Panc1 (cell line): Measurements from ENCODE around the gene NEB. TPM values are rescaled to one million over a fixed set of nuclear protein-coding genes. Genes with fewer than 3 reads are reported as not detected.

Experiments
- ATAC-seq: fragments of 200-7000 bp; cut with Tn5 transposase; 2 replicates; pipeline ENCODE4 v1.9.1; 2020; ENCODE audit warnings: mild to moderate bottlenecking, moderate library complexity
- BruUV-seq: library from RNA; stranded (reverse); fragments of 400-500 nt; replicated peaks from 2 replicates; lab custom pipeline; 2021; lab: Mats Ljungman, UMichigan
- CTCF ChIA-PET: fragments of 300-600 bp; sonication (Branson Sonifier 250); formaldehyde crosslinking; loops from one replicate; lab custom pipeline; 2022; ENCODE audit warnings: antibody characterized with exemption; lab: Charles Lee
- POLR2A ChIA-PET: fragments of 300-600 bp; sonication (Branson Sonifier 250); formaldehyde crosslinking; loops from one replicate; lab custom pipeline; 2022; ENCODE audit warnings: antibody characterized with exemption; lab: Charles Lee
- DNase-seq: peaks from one replicate; pipeline ENCODE4 v3.0.0-alpha.2; 2010; ENCODE audit warnings: low read depth, low spot score
- H3K27ac ChIP-seq: 2 replicates; pipeline ENCODE4 v1.5.1; 2011; ENCODE audit warnings: mild to moderate bottlenecking, low read length, inconsistent platforms
- H3K27me3 ChIP-seq: fragments of 200-500 bp; sonication (Bioruptor generic); 2 replicates; pipeline ENCODE4 v1.6.0; 2014; ENCODE audit warnings: low read length, inconsistent platforms; ENCODE audit not compliant: control insufficient read depth, insufficient read depth
- H3K36me3 ChIP-seq: fragments of 200-500 bp; sonication (Bioruptor generic); 2 replicates; pipeline ENCODE4 v1.5.1; 2014; ENCODE audit warnings: inconsistent platforms, mild to moderate bottlenecking, low read length, moderate library complexity; ENCODE audit not compliant: control insufficient read depth, insufficient read depth
- H3K4me1 ChIP-seq: 2 replicates; pipeline ENCODE4 v1.5.1; 2011; ENCODE audit warnings: inconsistent platforms, mild to moderate bottlenecking, low read length, moderate library complexity; ENCODE audit not compliant: control insufficient read depth, insufficient read depth
- H3K4me3 ChIP-seq, 2 experiments: 2 replicates each; pipeline ENCODE4 v1.5.1; 2011 to 2012; ENCODE audit warnings: low read depth in 2 of 2, low read length in 2 of 2, mild to moderate bottlenecking in 2 of 2, inconsistent platforms in 1 of 2, moderate library complexity in 1 of 2
- H3K9me3 ChIP-seq: fragments of 200-500 bp; sonication (Bioruptor generic); 2 replicates; pipeline ENCODE4 v1.5.1; 2014; ENCODE audit warnings: low read depth, mild to moderate bottlenecking, inconsistent platforms, low read length, moderate library complexity; ENCODE audit not compliant: control insufficient read depth, insufficient read depth
- CTCF ChIP-seq: fragments of 450-650 bp; IDR thresholded peaks from 2 replicates; pipeline ENCODE4 v1.5.1; 2017; ENCODE audit warnings: mild to moderate bottlenecking
- POLR2AphosphoS5 ChIP-seq: IDR thresholded peaks from 2 replicates; pipeline ENCODE4 v1.6.1; 2012; ENCODE audit warnings: mild to moderate bottlenecking, low read depth, low read length, moderate library complexity
- SIN3A ChIP-seq: IDR thresholded peaks from 2 replicates; pipeline ENCODE4 v1.6.1; 2012; ENCODE audit warnings: low read depth, mild to moderate bottlenecking, low read length, moderate library complexity, borderline replicate concordance; ENCODE audit not compliant: insufficient read depth
- TCF7L2 ChIP-seq: IDR thresholded peaks from 2 replicates; pipeline ENCODE4 v1.6.1; 2011; ENCODE audit warnings: mild to moderate bottlenecking, low read depth, low read length, inconsistent platforms
- in situ Hi-C: cut with HindIII; loops from 2 replicates; pipeline ENCODE4 v1.10.0; 2016; ENCODE audit warnings: low sequenced_read_pairs, low pct_unique_long_range_greater_than_20kb
- intact Hi-C: fragments of 100-400 bp; cut with micrococcal nuclease; formaldehyde crosslinking; loops from one replicate; pipeline ENCODE4 v1.10.0; 2022; ENCODE audit not compliant: unreplicated experiment
- total RNA-seq: library from RNA; stranded (reverse); gene quantifications from one replicate; pipeline ENCODE4 v1.2.1, GENCODE V29; 2021; ENCODE audit not compliant: unreplicated experiment
- TF ChIP-seq, protein P1 (sequence below), 2 experiments: IDR thresholded peaks; 2 replicates each; pipeline ENCODE4 v1.6.1; 2011 to 2012; ENCODE audit warnings: low read depth in 2 of 2, control low read depth in 1 of 2, low read length in 1 of 2, mild to moderate bottlenecking in 1 of 2, moderate library complexity in 1 of 2; ENCODE audit not compliant: insufficient read depth in 1 of 2

Gene NEB
- total RNA-seq, 1 experiment from 2014 or later, result 0.10 TPM

DNA sequence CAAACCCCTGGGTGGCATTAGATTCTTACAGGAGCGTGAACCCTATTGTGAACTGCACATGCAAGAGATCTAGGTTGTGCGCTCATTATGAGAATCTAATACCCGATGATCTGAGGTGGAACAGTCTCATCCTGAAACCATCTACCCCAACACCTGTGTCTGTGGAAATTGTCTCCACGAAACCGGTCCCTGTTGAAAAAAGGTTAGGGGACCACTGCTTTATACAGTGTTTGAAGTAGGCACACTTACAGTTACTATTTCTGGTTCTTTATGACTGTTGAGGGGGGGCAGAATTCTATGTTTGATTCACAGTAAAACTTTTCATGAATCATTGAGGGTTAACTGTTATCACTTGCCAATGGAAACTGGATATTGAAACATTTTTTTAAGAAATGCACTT lies 252.5 kb downstream of the NEB start:
- BruUV-seq, result no TSS peak
- Histone ChIP-seq H3K27ac (no peak overlapping the region), H3K4me3 (no peak overlapping the region), H3K36me3 (peaks cover 19% of the 10 kb centered on the region), H3K27me3 (no peaks in the 10 kb centered on the region), H3K4me1 (no peaks in the 10 kb centered on the region), H3K9me3 (no peaks in the 10 kb centered on the region)
- intact Hi-C loops (no loop called here), in situ Hi-C loops (no loop called here)
- ChIA-PET POLR2A (no interaction called here), CTCF (no interaction called here)
- DNase-seq (no peak), ATAC-seq (no peak)
- TF ChIP-seq POLR2AphosphoS5 (no peak), SIN3A (no peak), TCF7L2 (no peak), CTCF (no peak)
- TF ChIP-seq, protein P1, sequence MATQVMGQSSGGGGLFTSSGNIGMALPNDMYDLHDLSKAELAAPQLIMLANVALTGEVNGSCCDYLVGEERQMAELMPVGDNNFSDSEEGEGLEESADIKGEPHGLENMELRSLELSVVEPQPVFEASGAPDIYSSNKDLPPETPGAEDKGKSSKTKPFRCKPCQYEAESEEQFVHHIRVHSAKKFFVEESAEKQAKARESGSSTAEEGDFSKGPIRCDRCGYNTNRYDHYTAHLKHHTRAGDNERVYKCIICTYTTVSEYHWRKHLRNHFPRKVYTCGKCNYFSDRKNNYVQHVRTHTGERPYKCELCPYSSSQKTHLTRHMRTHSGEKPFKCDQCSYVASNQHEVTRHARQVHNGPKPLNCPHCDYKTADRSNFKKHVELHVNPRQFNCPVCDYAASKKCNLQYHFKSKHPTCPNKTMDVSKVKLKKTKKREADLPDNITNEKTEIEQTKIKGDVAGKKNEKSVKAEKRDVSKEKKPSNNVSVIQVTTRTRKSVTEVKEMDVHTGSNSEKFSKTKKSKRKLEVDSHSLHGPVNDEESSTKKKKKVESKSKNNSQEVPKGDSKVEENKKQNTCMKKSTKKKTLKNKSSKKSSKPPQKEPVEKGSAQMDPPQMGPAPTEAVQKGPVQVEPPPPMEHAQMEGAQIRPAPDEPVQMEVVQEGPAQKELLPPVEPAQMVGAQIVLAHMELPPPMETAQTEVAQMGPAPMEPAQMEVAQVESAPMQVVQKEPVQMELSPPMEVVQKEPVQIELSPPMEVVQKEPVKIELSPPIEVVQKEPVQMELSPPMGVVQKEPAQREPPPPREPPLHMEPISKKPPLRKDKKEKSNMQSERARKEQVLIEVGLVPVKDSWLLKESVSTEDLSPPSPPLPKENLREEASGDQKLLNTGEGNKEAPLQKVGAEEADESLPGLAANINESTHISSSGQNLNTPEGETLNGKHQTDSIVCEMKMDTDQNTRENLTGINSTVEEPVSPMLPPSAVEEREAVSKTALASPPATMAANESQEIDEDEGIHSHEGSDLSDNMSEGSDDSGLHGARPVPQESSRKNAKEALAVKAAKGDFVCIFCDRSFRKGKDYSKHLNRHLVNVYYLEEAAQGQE (IDR thresholded peaks at IDR 0.05; ENCODE audit: insufficient read depth in 1 of 2, low read depth in 2 of 2, low read length in 1 of 2), result no peak

DNA sequence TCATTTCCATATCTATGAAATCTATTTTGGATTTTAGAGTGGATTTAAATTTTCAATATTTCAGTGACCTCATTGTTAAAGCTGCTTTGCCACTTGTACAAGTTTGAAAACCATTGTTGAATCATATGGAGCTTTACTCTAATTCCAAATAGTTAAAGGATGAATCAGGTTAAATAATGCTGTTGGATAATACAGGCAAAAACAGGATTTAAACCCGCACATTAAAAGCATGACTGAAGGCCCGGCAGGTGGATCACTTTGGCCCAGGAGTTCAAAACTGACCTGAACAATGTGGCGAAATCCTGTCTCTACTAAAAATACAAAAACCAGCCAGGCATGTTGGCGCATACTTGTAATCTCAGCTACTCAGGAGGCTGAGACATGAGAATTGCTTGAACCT lies 256.3 kb downstream of the NEB start:
- Histone ChIP-seq H3K36me3 (peaks cover 42% of the 10 kb centered on the region), H3K27me3 (no peaks in the 10 kb centered on the region), H3K9me3 (no peaks in the 10 kb centered on the region), H3K27ac (no peak overlapping the region), H3K4me3 (no peak overlapping the region), H3K4me1 (no peaks in the 10 kb centered on the region)
- ChIA-PET CTCF (no interaction called here), POLR2A (no interaction called here)
- in situ Hi-C loops, result no loop called here
- TF ChIP-seq TCF7L2 (no peak), POLR2AphosphoS5 (no peak), CTCF (no peak), SIN3A (no peak)
- TF ChIP-seq, protein P1 (IDR thresholded peaks at IDR 0.05; ENCODE audit: insufficient read depth in 1 of 2, low read depth in 2 of 2, low read length in 1 of 2), result no peak
- intact Hi-C loops, result no loop called here
- BruUV-seq, result no TSS peak
- ATAC-seq, result no peak
- DNase-seq, result no peak
